CD4-positive, alpha-beta T cell treated with Interleukin-21 for 1 hour (primary cell): ENCODE results near the gene EIPR1.

Experiments
- DNase-seq: peaks from one replicate; pipeline ENCODE4 v3.0.0-alpha.2; 2020

EIPR1 gene

GRCh38 chr2:3264010-3264744 lies 113.4 kb downstream of the EIPR1 start:
- DNase-seq, result no peak

- DNase-seq, result no peak
Observed at GRCh38 chr2:3263487-3263886, 114.1 kb downstream of the EIPR1 start.

- no peak for DNase-seq
Observed at GRCh38 chr2:3262437-3263388, 114.9 kb downstream of the EIPR1 start.

GRCh38 chr2:3261511-3261910 lies 116.1 kb downstream of the EIPR1 start:
- DNase-seq, result no peak

- DNase-seq, result no peak
Observed at GRCh38 chr2:3260959-3261358, 116.7 kb downstream of the EIPR1 start.

GRCh38 chr2:3257826-3258225 lies 119.8 kb downstream of the EIPR1 start:
- DNase-seq, result no peak

GRCh38 chr2:3257166-3257565 lies 120.5 kb downstream of the EIPR1 start:
- no peak for DNase-seq

- no peak for DNase-seq
Observed at GRCh38 chr2:3256605-3257004, 121.0 kb downstream of the EIPR1 start.

GRCh38 chr2:3256157-3256556 lies 121.5 kb downstream of the EIPR1 start:
- no peak for DNase-seq

- DNase-seq, result no peak
Observed at GRCh38 chr2:3254442-3254941, 123.1 kb downstream of the EIPR1 start.

GRCh38 chr2:3253913-3254441 lies 123.6 kb downstream of the EIPR1 start:
- no peak for DNase-seq

GRCh38 chr2:3251946-3252345 lies 125.7 kb downstream of the EIPR1 start:
- DNase-seq, result no peak

GRCh38 chr2:3249476-3249962 lies 128.1 kb downstream of the EIPR1 start:
- DNase-seq, result no peak

- no peak for DNase-seq
Observed at GRCh38 chr2:3248754-3249475, 128.7 kb downstream of the EIPR1 start.

- DNase-seq, result no peak
Observed at GRCh38 chr2:3246928-3247714, 130.5 kb downstream of the EIPR1 start.

GRCh38 chr2:3246406-3246805 lies 131.2 kb downstream of the EIPR1 start:
- DNase-seq, result no peak

GRCh38 chr2:3244486-3244885 lies 133.1 kb downstream of the EIPR1 start:
- no peak for DNase-seq

GRCh38 chr2:3243804-3244203 lies 133.8 kb downstream of the EIPR1 start:
- no peak for DNase-seq

- peak; percentile 60 for DNase-seq
Observed at GRCh38 chr2:3242747-3243369, 134.8 kb downstream of the EIPR1 start.

- DNase-seq, result no peak
Observed at GRCh38 chr2:3241971-3242746, 135.5 kb downstream of the EIPR1 start.
